ENCODE results near the gene EVA1C.

EVA1C gene

GRCh38 chr21:32410916-32411315 is 1.6 kb upstream of the EVA1C start:
- FAIRE-seq (no peak), DNase-seq (ENCODE audit: insufficient read length, low spot score) (no peak)
- TF ChIP-seq POLR2A (IDR thresholded peaks at IDR 0.05; ENCODE audit: low read depth, low read length): no peak
- no peak for TF ChIP-seq SPI1 (IDR thresholded peaks at IDR 0.05; ENCODE audit: low read depth, low read length)
- no peak for TF ChIP-seq POU2F2 (IDR thresholded peaks at IDR 0.05; ENCODE audit: low read depth, low read length)
- no peak for TF ChIP-seq POLR2AphosphoS5 (IDR thresholded peaks at IDR 0.05; ENCODE audit: low read depth, low read length)
- no peak for TF ChIP-seq TAF1 (IDR thresholded peaks at IDR 0.05; ENCODE audit: low read depth, low read length)
- TF ChIP-seq PAX5 (IDR thresholded peaks at IDR 0.05; ENCODE audit: insufficient read depth, low read length, severe bottlenecking): no peak

- DNase-seq (ENCODE audit: insufficient read length, low spot score): no peak
- TF ChIP-seq SPI1 (IDR thresholded peaks at IDR 0.05; ENCODE audit: low read depth, low read length) (no peak), POLR2AphosphoS5 (IDR thresholded peaks at IDR 0.05; ENCODE audit: low read depth, low read length) (no peak), POLR2A (IDR thresholded peaks at IDR 0.05; ENCODE audit: low read depth, low read length) (no peak), POU2F2 (IDR thresholded peaks at IDR 0.05; ENCODE audit: low read depth, low read length) (no peak), TAF1 (IDR thresholded peaks at IDR 0.05; ENCODE audit: low read depth, low read length) (no peak), PAX5 (IDR thresholded peaks at IDR 0.05; ENCODE audit: insufficient read depth, low read length, severe bottlenecking) (no peak)
These were observed 950 bp upstream of the EVA1C start for GRCh38 chr21:32411350-32412161.

GRCh38 chr21:32413015-32413504 is 554 bp downstream of the EVA1C start:
- FAIRE-seq (no peak), DNase-seq (ENCODE audit: insufficient read length, low spot score) (no peak)
- no peak for TF ChIP-seq POLR2A (IDR thresholded peaks at IDR 0.05; ENCODE audit: low read depth, low read length)
- no peak for TF ChIP-seq PAX5 (IDR thresholded peaks at IDR 0.05; ENCODE audit: insufficient read depth, low read length, severe bottlenecking)
- TF ChIP-seq POLR2AphosphoS5 (IDR thresholded peaks at IDR 0.05; ENCODE audit: low read depth, low read length): no peak
- no peak for TF ChIP-seq TAF1 (IDR thresholded peaks at IDR 0.05; ENCODE audit: low read depth, low read length)
- TF ChIP-seq SPI1 (IDR thresholded peaks at IDR 0.05; ENCODE audit: low read depth, low read length): no peak
- TF ChIP-seq POU2F2 (IDR thresholded peaks at IDR 0.05; ENCODE audit: low read depth, low read length): no peak

More at GRCh38 chr21:32411350-32412161, 950 bp upstream of the EVA1C start:
- FAIRE-seq: no peak

GRCh38 chr21:32413697-32414578 is 1.4 kb downstream of the EVA1C start:
- DNase-seq (ENCODE audit: insufficient read length, low spot score) (no peak), FAIRE-seq (no peak)
- TF ChIP-seq POLR2AphosphoS5 (IDR thresholded peaks at IDR 0.05; ENCODE audit: low read depth, low read length) (no peak), POLR2A (IDR thresholded peaks at IDR 0.05; ENCODE audit: low read depth, low read length) (no peak), PAX5 (IDR thresholded peaks at IDR 0.05; ENCODE audit: insufficient read depth, low read length, severe bottlenecking) (no peak), TAF1 (IDR thresholded peaks at IDR 0.05; ENCODE audit: low read depth, low read length) (no peak), POU2F2 (IDR thresholded peaks at IDR 0.05; ENCODE audit: low read depth, low read length) (no peak), SPI1 (IDR thresholded peaks at IDR 0.05; ENCODE audit: low read depth, low read length) (no peak)

GRCh38 chr21:32414579-32415358 is 2.3 kb downstream of the EVA1C start:
- no peak for FAIRE-seq
- TF ChIP-seq SPI1 (IDR thresholded peaks at IDR 0.05; ENCODE audit: low read depth, low read length): no peak
- TF ChIP-seq PAX5 (IDR thresholded peaks at IDR 0.05; ENCODE audit: insufficient read depth, low read length, severe bottlenecking): no peak
- TF ChIP-seq POU2F2 (IDR thresholded peaks at IDR 0.05; ENCODE audit: low read depth, low read length): no peak
- no peak for TF ChIP-seq POLR2AphosphoS5 (IDR thresholded peaks at IDR 0.05; ENCODE audit: low read depth, low read length)
- DNase-seq (ENCODE audit: insufficient read length, low spot score): no peak

- DNase-seq (ENCODE audit: insufficient read length, low spot score) (no peak), FAIRE-seq (no peak)
- TF ChIP-seq PAX5 (IDR thresholded peaks at IDR 0.05; ENCODE audit: insufficient read depth, low read length, severe bottlenecking) (no peak), SPI1 (IDR thresholded peaks at IDR 0.05; ENCODE audit: low read depth, low read length) (no peak), POLR2A (IDR thresholded peaks at IDR 0.05; ENCODE audit: low read depth, low read length) (no peak), POU2F2 (IDR thresholded peaks at IDR 0.05; ENCODE audit: low read depth, low read length) (no peak), POLR2AphosphoS5 (IDR thresholded peaks at IDR 0.05; ENCODE audit: low read depth, low read length) (no peak), TAF1 (IDR thresholded peaks at IDR 0.05; ENCODE audit: low read depth, low read length) (no peak)
These were observed 3.2 kb downstream of the EVA1C start for GRCh38 chr21:32415451-32416398.

- no peak for TF ChIP-seq TAF1 (IDR thresholded peaks at IDR 0.05; ENCODE audit: low read depth, low read length)
- no peak for TF ChIP-seq POLR2A (IDR thresholded peaks at IDR 0.05; ENCODE audit: low read depth, low read length)
- no peak for TF ChIP-seq POLR2AphosphoS5 (IDR thresholded peaks at IDR 0.05; ENCODE audit: low read depth, low read length)
- no peak for TF ChIP-seq SPI1 (IDR thresholded peaks at IDR 0.05; ENCODE audit: low read depth, low read length)
- no peak for TF ChIP-seq PAX5 (IDR thresholded peaks at IDR 0.05; ENCODE audit: insufficient read depth, low read length, severe bottlenecking)
- TF ChIP-seq POU2F2 (IDR thresholded peaks at IDR 0.05; ENCODE audit: low read depth, low read length): no peak
- FAIRE-seq (no peak), DNase-seq (ENCODE audit: insufficient read length, low spot score) (no peak)
These were observed 5.6 kb downstream of the EVA1C start for GRCh38 chr21:32418146-32418545.

- DNase-seq (ENCODE audit: insufficient read length, low spot score) (no peak), FAIRE-seq (no peak)
- TF ChIP-seq POLR2A (IDR thresholded peaks at IDR 0.05; ENCODE audit: low read depth, low read length) (no peak), SPI1 (IDR thresholded peaks at IDR 0.05; ENCODE audit: low read depth, low read length) (no peak)
These were observed 9.6 kb downstream of the EVA1C start for GRCh38 chr21:32422064-32422463.
